ENCODE results near the gene SLCO4A1.

- TF ChIP-seq CTCF (IDR thresholded peaks at IDR 0.05) (no peak), EP300 (IDR thresholded peaks at IDR 0.05) (no peak)
Measured at GRCh38 chr20:62697468-62697912, 55.2 kb downstream of the SLCO4A1 start.
